GM18517 (cell line): Measurements from ENCODE around the gene NELFB.

Experiments
- ATAC-seq: cut with Tn5 transposase; IDR thresholded peaks from one replicate; pipeline ENCODE4 v1.9.1; 2021; ENCODE audit warnings: mild to moderate bottlenecking, moderate library complexity; ENCODE audit not compliant: unreplicated experiment

Gene NELFB

DNA sequence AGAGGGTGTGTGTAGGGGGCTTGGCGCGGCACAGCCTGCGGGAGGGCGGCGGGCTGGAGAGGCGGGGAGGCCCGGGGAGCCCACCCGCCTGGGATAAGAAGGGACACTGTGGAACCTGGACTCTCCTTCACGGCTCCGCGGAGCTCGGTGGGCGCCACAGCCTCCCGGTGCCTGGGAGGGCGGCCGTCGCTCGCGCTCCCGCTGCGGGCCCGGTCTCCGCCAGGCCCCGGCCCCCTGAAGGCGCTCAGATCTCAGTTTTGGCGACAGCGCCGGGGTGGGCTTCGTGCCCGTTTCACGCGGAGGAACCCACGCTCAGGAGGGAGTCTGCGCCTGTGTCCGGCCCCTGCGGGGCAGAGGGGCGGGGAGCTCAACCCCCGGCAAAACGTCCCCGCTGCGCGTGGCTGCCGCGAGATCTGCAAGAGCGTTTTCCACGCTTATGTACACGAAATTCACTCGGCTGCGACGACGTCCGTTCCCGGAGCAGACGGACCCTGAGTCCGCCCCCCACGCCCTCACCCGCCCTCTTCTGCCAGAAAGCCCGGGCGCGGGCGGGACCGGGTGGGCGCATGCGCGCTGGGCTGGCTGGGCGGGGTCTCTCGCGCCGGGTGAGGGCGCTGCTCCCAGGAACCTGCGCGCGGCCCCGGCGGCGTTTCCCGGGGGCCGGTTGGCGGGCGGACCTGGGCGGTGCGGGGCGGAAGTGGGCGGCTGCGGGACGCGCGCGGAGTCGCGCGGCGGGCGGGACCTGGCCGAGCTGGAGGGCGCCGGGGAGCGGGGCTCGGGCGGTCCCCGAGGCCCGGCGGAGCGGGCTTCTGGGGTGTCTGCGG is at the start of gene NELFB:
NELFB (plus strand) TSS at position 704 of the 824 bp plus-strand sequence.
- peak; percentile 67 for ATAC-seq

DNA sequence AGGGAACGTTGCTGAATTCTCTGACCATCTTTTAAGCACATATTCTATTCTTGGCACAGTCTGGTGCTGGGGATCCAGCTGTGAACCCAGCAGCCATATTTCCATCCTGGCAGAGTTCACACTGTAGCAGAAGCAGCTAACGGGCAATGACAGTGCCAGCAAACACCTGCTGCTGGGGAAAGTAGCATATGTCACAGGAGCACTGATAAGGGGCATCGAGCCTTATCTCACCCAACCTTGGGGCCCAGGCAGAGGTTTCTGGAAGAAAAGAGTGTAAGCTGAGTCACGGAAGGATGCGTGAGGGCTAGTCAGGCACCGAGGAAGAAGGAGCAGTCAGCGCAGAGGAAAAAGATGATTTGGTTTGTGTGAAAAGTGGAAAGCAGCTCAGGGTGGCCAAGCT is 48.5 kb upstream of the NELFB start:
- no peak for ATAC-seq

DNA sequence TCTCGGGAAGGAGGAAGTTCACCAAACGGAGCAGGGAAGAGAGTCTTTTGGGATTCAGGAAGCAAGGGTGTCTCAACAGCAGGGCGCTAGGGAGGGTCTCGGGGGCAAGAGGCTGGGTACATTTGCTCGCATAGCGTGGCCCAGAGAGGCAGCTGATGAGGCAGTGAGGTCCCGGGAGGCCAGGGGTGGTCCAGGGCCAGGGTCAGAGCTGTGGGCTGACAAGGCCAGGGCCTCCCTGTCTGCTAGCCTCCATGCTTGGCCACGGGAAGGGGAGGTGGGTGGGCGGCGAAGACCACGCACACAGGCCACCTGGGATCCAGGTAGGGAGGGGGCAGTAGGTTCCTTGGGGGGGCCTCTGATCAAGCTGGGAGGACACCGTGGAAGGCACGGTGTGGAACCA is 43.6 kb upstream of the NELFB start:
- ATAC-seq = no peak

DNA sequence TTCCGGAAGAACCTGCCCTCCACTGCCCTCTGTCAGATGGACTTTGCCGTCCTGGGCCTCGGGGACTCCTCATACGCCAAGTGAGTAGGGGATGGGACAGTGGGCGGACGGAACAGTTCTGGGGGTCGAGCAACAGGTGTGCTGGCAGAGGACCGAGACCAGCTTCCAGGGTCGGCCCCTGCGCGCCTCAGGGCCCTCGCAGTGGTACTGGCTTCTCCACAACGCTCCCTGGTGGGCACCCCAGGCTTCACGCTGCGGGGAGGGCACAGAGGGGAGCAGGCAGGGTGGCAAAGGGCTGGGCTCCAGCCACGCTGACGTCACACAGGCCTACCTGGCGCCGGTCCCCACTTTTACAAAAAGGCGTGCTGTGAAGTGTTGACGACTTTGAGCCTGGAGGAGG is 42.6 kb upstream of the NELFB start:
- no peak for ATAC-seq

DNA sequence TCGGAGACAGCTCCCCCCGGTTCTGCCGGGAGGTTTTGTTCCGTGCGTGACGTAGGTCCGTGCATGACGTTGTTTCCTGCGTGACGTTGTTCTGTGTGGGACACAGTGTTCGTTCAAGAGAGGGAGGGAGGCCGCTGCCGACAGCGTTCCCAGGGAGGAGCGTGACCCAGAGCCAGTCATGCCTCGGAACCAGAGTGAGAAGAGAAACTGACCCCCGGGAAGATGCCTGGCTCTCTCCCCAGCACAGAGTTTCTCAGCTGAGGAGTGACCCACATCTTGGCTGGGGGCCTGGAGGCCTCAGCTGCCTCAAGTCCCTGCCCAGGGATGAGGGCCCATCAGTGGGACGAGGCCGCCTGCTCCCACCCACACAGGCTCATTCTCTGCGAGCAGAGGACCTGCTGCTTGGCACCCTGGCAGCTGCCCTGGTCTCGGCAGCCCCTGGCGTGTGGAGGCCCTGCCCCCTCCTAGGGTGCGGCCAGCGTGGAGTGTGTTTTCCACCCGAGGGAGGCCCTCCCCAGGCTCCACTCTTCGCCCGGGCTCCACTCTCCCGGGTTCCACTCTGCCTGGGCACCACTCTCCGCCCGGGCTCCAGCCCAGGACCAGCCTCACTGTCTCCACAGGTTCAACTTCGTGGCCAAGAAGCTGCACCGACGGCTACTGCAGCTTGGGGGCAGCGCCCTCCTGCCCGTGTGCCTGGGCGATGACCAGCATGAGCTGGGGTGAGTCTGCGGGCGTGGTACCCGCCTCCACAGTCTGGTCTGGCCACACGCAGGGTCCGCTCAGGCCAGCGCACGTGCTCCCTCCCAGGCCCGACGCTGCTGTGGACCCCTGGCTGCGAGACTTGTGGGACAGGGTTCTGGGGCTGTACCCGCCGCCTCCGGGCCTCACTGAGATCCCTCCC is 41.7 kb upstream of the NELFB start:
- no peak for ATAC-seq

DNA sequence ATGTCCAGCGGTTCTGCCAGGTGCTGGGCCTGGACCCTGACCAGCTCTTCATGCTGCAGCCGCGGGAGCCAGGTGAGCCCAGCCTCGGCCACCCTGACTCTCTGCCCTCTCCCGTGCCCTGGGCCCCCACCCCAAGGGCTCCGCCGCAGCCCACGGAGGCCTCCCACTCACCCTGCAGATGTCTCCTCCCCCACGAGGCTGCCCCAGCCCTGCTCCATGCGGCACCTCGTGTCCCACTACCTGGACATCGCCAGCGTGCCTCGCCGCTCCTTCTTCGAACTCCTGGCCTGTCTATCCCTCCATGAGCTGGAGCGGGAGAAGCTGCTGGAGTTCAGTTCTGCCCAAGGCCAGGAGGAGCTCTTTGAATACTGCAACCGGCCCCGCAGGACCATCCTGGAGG is 40.5 kb upstream of the NELFB start:
- no peak for ATAC-seq

DNA sequence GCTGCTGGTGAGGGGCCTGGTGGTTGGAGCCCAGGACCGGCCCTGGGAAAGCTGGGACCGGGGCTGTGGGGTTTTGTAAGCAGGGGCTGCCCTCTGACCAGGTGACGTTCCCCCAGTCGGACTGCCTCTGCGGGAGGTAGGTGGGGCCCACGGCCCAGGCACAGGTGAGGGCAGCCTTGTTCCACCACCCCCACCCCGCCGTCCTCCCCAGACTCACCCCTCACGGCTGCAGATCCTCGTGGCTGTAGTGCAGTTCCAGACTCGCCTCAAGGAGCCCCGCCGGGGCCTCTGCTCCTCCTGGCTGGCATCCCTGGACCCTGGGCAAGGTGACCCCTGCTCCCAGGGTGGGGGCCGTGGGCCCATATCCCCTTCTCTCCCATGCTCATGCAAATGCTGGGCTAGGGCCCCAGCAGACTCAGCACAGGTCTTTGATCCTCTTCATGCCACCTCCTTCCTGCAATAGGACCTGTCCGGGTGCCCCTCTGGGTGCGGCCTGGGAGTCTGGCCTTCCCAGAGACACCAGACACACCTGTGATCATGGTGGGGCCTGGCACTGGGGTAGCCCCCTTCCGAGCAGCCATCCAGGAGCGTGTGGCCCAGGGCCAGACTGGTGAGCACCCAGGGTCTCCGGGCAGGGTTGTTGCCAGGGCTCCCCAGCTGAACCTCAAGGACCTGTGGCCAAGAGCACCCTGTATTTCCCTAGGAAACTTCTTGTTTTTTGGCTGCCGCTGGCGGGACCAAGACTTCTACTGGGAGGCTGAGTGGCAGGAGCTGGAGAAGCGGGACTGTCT is 39.7 kb upstream of the NELFB start:
- ATAC-seq = no peak

DNA sequence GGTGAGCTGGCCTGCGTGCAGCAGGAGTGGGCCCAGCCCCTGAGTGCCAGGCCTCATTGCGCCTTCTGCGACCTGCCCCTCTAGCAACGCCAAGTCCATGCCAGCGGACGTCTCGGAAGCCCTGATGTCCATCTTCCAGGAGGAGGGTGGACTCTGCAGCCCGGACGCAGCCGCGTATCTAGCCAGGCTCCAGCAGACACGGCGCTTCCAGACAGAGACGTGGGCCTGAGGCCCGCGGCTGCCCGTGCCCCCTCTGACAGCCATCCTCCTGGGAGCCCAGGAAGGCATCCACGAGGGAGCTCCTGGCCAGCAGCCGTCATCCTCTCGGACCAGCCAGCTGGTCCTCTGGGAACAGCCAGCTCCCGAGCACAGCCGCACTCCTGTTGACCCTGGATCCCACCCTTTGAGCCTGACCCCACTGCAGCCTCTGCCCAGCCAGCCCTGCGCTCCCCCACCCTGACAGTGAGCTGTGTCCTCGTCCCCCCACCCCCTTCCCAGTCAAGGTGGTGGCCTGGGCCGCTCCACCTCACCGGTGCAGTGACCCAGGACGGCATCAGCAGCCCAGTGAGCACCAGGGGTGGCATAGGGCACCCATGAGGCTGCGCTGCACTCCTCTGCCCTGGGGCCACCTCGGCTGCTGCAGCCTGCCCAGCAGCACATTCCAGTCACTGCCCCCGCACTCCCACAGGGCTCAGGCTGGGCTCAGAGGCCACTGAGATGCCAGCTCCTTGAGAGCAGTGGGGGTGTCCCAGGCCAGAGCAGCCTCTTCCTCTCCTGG is 38.8 kb upstream of the NELFB start:
- ATAC-seq = no peak

DNA sequence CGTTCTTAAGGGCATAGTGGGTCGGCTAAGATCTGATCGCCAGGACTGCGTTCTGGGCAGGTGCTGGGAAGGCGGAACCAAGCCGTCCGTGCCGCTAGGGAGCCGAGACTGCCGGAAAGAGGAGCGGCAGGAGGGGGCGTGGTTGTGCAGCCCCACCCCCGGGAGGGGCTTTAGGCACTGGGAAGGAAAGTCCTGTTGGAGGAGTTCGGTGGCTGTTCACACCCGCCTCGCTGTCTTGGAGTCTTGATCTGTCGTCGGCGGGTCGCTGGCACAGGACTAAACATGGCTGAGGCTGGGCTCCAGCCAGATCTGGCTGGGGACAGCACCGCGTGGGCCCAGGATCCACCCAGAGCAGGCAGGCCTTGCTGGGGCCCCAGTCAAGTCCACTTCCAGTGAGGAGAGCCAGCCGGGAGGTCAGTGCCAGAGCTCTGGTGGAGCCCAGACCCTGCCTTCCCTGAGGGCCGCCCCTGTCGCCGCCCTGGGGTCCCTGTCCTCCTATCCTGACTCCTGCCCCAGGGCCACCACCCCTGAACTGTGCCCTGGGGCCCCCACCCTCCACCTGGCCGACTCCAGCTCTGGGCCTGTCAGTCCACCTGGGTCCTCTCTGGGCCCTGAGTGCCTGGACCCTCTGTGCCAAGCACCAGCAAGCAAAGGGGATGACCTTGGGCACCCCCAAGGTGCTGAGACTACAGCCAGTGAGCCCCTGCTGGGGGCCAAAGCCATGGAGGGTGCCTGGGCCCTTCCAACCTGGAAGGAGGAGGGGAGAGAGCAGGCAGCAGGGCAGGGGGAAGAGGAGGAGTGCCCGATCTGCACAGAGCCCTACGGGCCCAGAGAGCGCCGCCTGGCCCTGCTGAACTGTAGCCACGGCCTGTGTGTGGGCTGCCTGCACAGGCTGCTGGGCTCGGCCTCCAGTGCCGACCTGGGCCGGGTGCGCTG is 37.6 kb upstream of the NELFB start:
- no peak for ATAC-seq

DNA sequence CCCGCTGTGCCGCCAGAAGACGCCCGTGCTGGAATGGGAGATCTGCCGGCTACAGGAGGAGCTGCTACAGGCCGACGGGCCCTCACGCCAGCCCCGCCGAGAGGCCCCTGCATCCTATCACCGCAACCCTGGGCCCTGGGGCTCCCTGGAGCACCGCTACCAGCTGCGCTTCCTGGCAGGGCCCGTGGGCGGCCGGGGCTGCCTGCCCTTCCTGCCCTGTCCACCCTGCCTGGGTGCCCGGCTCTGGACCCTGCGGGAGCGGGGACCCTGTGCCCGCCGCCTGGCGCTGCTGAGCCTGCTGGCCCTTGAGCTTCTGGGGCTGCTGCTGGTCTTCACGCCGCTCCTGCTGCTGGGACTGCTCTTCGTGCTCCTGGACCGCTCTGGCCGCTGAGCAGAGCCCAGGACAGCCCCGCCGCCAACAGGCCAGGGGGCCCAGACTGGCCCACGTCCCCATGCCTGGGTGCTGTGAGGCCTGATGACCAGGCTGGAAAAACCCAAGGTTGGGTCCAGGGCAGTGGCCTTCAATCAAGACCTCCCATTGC is 36.8 kb upstream of the NELFB start:
- no peak for ATAC-seq

DNA sequence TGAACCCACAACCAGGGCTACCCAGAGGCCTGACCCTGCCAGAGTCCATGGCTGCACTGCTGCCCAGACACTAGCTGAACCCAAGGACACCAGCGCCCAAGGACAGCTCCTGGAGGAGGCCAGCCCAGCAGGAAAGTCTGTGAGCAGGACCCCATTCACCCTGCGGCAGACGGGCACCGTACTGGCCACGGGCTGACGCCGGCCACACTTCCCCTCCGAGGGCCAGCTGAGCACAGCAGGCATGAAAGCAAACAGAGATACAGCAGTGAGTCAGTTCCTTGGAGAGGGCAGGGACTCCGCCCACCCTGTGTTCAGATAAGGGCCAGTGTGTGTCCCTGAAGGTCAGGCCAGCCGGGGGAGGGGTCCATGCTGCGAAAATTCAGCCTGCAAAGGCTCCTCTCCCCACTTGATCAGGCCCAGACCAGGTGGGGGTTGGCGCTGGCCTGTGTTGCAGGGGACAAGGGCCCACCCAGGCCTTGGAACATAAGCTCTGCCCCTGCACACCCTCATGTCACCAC is 36.3 kb upstream of the NELFB start:
- ATAC-seq = no peak

DNA sequence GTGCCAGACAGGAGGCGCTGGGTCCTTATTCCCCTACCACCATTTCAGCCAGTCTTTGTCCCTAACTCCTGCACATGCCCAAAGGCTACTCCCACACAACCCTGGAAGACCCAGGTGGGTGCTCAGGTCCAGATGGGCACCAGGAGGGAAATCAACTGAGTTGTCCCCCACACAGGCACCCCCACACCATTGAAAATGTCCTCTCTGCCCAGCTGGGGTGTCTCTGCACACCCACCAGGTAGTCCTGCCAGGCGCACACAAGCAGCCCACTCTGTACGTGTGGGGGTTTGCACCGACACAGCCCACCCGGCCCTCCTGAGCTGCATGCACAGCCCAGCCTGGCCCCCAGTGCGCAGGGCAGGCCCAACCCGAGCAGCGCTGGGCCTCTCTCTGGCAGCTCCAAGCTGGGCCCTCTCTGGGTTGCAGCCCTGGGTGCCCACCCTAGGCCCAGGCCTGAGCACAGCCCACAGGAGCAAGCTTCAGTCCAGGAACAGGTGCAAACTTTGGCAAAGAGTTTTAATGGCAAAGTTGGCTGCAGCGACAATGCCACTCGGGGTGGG is 35.3 kb upstream of the NELFB start:
- no peak for ATAC-seq

DNA sequence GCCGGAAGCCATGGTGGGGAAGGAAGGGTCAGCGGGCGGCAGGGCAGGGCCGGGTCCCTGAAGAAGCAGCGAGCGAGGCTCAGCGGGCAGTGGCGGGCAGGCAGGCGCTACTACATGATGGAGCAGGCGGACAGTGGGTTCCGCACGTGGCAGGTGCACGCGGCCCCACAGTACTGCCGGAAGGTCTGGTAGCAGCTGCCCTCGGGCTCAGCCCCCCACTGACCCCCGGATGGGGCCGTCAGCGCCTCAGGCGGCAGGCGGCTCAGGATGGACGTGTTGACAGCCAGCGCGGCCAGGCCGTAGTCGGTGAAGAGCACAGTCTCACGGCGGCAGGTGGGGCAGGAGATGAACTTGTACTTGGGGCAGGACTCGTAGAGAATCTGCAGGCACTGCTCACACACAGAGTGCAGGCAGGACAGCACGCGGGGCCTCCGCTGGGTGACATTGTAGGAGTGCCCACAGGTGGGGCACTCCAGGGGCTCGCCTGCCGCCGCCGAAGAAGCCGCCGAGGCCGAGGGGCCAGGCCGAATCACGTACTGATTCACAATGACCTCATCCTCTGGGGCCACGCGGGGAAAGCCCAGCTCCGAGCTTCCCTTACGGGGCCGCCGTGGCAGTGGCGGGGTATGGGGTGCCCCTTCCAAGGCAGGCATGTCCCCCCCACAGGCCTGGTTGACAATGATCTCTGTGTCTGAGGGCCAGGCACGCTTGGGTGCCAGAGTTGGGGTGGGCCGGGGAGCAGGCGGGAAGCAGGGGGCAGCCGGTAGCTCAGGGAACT is 34.6 kb upstream of the NELFB start:
- no peak for ATAC-seq

DNA sequence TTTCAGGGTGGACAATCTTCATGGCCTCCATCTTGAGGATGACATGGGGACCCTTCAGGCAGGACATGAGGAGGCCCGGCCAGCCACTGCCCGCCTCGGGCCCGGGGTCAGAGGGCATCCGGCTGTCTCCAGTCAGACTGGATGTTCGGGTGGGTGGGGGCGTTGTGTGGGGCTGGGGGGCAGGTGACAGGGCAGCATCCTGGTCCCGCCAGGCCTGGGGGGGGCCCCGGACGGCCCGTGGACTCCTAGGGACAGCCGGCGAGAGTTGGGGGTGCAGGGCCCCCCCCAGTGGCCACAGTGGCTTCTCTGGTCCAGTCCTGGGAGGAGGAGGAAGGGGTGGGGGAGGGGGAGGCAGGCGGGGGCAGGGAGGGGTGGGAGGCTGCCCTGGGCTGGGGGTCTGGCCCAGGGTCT is 34.0 kb upstream of the NELFB start:
- ATAC-seq = no peak

DNA sequence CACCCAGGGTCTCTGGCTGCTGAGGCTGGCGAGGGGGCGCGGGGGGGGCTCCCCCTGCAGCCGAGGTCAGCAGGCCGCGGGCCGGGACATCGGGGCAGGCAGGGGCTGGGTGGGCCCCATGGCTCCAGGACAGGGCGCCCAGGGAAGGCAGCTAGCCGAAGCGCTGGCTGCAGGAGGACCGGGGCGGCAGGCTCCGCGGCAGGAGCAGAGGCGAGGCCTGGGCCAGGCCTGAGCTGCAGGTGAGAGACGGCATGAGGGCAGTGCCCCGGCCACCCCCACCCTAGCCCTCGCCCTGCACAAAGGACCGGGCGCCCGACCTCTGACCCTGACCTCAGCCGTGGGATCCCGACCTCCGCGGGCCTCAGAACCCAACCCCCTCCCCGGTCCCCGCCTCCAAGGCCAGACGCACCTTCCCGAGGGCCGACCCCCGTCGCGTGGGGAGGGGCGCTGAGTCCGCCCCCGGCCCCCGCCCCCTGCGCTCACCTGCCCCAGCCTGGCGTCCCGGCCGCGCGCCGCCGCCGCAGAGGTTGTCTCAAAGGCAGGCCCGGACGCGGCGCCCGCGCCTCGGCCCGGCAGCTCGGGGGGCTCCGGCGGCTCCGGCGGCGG is 33.5 kb upstream of the NELFB start:
- ATAC-seq = no peak

DNA sequence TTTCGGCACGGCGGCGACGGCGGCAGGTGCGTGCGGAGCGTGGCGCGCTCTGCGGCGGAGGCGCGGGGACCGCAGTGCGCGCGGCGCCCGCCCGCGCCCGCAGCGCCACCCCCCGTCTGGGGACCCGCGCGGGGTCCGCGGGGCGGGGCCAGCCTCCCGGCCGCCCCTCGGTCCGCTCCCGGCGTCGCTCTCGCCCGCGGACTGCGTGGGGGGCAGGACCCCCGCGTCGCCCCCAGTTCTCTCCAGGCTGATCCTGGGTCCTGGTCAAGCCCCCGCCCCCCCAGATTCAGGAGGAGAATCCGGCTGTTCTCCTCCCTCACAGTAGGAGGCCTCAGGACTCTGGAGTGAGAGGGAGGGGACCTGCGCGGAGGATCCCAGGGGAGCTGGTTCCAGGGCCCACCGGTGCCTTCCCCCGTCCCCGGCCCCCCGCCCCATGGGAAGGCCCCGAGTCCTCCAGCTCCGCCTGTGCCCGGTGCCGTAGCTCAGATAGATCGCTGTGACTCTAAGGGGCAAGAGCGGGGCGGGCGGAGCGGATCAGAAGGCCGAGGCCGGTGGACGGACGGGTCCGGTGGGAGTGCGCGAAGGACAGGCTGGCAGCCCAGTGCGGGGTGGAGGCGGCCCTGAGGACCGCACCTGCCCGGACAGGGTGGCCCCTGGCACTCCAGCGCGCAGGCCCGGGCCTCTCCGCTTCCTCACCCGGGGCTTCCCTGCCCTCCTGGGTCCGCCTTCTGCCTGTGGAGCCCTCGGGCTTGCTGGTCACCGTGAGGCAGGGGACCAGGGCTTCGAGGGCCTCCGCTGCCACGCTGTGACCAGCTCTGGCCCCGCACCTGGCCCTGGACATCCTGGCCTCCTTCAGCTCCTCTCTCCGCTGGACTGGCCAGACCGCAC is 32.7 kb upstream of the NELFB start, which contains the start of gene RNF208:
RNF208 (minus strand) TSS at position 51 of the 888 bp plus-strand sequence. CDS start 1,028 bp downstream, outside the sequence.
- no peak for ATAC-seq
